GM19193 (cell line): ENCODE data around the gene REPS2.

ENCODE experiments used
- POLR2A ChIP-seq: IDR thresholded peaks from 4 replicates; pipeline ENCODE4 v1.6.1; 2011; ENCODE audit not compliant: insufficient read depth, insufficient read length; ENCODE audit errors: extremely low read depth

REPS2 gene

DNA sequence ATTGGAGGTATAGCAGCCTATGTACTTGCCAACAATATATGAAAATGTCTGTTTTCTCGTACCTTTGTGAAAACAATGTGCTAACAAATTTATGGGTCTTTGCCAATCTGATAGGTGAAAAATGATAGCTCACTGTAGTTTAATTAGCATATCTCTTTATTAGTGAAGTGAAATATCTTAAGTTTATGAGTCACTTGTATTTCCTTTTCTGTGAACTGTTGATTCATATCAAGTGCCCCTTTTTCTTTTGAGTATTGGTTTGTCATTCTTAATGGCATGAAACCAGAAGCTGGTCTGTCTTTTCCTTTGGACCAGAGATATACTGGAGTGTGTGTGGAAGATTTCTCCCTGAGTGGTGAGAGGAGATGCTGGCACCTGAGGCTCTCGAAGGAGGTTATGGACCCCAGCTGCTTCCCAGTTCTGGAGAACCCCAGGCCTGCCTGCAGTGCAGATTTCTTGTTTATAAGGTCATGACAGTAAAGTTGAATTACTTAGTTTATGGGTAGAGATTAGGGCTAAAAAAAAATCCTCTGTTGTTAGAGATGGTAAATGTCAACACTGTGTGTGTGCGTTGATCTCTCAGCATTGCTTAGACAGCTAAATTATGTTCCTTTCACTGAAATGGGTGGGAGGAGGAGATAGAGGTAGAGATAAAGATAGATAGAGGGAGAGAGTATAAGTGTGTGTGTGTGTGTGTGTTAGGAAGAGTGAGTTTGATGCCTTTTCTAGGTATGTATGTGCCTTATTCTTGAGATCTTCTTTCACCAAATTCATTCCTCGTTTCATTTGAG is 89.9 kb downstream of the REPS2 start:
- TF ChIP-seq POLR2A = no peak

DNA sequence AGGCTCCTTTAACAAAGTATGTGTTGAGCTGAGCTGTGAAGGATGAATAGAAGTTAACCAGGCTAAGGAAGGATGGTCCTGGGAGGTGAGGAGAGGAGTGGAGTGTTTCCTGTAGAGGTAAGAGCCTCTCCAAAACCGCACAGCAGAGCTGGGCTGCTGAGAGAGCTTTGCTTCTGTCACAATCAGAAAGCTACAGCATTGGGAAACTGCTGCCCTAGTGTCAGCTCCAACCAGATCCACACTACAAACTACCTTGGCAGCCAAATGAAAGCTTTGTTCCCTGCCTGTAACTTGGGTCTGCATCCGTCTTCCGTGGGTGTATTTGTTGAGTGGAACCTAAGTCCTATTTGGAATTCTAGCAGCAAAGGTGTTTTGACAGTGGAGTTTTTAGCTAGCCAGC is 91.8 kb downstream of the REPS2 start:
- TF ChIP-seq POLR2A = no peak

GRCh38 chrX:17038681-17039161 is 92.3 kb downstream of the REPS2 start:
- TF ChIP-seq POLR2A = no peak

DNA sequence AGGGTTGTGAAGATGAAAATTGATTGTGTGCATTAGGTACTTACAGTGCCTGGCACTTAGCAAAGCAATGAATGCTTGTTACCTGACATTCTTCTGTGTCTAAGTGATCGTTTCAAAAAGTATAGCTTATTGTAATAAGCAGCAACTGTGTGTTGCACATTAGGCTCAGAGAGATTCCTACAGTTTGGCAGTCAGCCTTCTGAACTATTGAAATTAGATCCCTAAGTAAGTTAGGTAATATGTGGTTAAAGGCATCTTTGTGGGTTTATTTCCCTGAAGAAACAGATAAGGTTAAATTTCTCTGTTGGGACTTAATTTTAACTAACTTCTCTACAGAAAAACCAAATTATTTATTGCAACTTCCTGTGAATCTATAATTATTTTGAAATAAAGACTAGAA is 93.4 kb downstream of the REPS2 start:
- no peak for TF ChIP-seq POLR2A

- TF ChIP-seq POLR2A = no peak
These were observed 94.3 kb downstream of the REPS2 start for GRCh38 chrX:17040711-17041110.

- TF ChIP-seq POLR2A = no peak
These were observed 95.6 kb downstream of the REPS2 start for GRCh38 chrX:17042037-17042436.

DNA sequence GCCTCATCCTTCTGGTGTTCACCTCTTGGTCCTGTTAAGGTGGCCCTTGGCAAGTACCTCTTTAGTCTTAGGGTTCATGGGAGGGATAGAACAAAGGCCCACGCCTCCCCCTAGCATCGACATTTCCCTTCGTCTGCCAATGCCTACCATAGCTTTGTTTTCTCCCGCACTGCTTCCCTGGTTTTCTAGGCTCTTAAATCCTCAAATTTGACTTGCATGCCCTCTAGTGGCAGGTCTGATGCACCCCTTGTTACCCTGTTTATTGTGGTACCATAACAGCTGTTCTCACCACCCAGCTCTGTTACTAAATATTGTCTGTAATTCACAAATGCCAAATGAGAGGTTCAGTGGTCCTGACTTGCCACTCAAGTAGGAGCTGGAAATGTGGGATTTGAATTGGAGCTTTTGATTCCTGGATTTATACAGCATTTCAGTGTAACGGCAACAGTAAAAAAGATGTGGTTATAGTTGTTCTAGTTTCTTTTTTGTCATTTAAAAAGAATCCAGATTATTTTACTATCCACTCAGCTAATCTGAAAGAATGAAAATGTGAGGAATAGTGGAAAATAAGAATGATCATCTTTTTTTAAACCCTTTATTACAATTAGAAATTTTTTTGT is 100.1 kb downstream of the REPS2 start:
- no peak for TF ChIP-seq POLR2A

DNA sequence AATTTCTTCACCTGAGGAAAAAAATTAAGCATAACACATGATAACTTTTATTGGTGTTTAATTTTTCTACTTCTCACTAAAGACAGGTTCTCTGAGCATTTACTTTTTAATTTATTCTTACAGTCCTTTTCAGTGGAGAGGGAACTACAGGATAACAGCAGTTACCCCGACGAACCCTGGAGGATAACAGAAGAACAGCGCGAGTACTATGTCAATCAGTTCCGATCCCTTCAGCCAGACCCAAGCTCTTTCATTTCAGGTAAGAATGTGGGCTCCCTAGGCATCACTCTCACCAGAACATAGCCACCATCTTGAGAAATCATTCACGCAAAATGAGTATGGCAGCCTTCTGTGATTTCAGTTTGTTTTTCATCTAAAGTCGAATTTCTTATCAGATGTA is 100.8 kb downstream of the REPS2 start:
- TF ChIP-seq POLR2A = no peak

DNA sequence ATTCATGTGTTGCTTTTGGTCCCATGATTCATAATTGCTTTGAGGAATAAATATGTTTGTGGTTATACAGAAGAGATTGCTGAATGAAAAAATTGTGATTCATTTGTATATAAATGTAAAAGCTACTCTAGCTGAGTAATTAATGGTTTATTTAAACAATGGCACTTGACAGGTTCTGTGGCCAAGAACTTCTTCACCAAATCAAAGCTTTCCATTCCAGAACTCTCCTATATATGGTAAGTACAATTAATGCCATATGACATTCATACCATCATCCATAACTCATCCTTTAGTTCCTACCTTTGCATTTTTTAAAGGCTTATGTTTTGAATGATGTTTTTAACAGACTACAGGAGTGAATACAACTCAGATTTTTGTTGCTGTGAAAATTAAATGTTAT is 105.8 kb downstream of the REPS2 start:
- no peak for TF ChIP-seq POLR2A

DNA sequence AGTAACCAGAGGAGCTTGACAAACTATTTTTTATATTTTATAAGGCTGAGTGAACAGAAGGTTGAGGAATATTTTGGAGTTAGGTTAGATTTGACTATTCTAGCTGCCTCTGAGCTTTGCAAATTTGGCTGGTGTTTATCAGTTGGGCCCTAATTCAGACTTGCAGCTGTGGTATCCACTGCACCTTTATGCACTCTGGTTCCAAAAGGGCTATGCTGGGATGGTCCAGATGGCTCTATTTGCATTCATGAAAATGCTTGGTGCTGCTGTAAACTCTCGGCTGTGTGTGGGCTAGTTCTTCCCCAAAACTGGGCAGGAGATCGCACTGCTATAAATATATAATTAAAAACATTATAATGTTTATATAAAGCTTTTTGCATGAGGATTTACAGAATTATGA is 106.3 kb downstream of the REPS2 start:
- TF ChIP-seq POLR2A = no peak

DNA sequence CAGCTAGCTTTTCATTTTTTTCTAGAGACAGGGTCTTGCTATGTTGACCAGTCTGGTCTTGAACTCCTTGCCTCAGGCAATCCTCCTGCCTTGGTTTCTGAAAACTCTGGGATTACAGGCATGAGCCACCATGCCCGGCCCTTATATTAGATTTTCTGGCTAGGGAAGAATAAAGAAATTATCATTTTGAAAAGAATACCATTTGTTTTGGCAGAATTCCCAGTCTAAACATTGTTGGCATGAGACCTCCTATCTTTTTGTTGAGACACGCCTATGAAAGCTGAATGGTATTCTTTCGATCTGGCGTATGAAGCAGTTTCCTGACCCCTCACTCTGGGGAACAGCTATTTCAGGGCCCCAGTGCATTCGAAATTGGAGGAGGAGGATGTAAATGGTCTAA is 107.0 kb downstream of the REPS2 start:
- TF ChIP-seq POLR2A = no peak

- TF ChIP-seq POLR2A = no peak
These were observed 110.6 kb downstream of the REPS2 start for GRCh38 chrX:17056868-17057608.

DNA sequence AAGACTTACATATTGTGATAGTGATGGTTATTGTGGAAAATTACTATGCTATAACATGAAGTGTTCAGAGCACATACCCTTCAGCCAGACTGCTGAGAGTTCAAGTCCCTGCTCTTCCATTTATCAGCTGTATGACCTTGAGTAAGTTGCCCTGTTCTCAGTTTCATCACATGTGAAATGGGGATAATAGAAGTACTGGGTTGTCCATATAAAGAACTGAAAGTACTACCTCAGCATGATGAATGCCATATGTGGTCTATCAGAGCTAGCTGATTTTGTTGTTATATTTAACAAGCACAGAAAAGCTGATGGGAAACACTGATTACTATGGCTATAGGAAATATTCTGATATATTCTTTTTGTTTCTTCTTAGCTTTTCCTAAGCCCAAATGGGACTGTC is 115.6 kb downstream of the REPS2 start:
- no peak for TF ChIP-seq POLR2A

DNA sequence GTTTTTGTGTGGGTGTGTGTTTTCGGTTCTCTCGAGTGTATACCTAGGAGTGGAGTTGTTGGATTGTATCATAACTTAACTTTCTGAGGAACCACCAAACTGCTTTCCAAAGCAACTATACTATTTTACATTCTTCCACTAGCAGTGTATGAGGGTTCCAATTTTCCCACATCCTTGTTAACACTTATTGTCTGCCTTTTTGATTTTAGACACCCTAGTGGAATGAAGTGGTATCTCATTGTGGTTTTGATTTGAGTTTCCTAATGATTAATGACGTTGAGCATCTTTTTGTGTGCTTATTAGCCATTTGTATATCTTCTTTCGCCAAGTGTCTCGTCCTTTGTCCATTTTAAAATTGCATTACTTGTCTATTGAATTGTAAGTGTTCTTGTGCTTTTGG is 118.6 kb downstream of the REPS2 start:
- no peak for TF ChIP-seq POLR2A

GRCh38 chrX:17067534-17067933 is 121.1 kb downstream of the REPS2 start:
- no peak for TF ChIP-seq POLR2A

DNA sequence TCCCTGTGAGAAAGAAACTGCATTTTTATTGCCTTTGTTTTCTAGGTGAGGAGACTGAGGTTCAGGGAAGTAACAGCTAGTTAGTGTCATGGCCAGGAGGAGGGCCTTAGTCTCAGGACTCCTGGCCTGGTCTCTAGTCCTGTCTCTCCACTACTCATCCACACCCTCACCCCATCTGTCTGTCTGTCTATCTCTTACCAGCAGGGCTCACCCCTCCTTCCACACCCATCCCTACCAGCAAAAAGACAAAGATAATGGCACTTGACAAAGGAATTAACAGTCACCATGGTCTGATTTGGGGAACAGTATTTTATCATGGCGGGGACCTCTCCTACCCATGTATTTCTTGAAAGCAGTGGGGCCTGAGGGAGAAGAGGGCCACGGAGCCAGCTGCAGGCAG is 125.8 kb downstream of the REPS2 start:
- no peak for TF ChIP-seq POLR2A
